SK-N-SH treated with all-trans-retinoic acid at 6 μM for 48 hours (cell line): ENCODE measurements around the gene OR1K1.

ENCODE experiments used
- ATAC-seq: fragments of 200-7000 bp; cut with Tn5 transposase; 3 replicates; pipeline ENCODE4 v1.9.1; 2020; ENCODE audit warnings: mild to moderate bottlenecking, moderate library complexity
- ARNTL ChIP-seq: fragments of 450-650 bp; formaldehyde crosslinking; IDR thresholded peaks from 2 replicates; pipeline ENCODE4 v1.5.0; 2020; ENCODE audit warnings: low read depth, mild to moderate bottlenecking, moderate library complexity, borderline replicate concordance
- BACH2 ChIP-seq: fragments of 250-450 bp; sonication (Bioruptor Pico); IDR thresholded peaks from 2 replicates; pipeline ENCODE4 v1.9.0; 2021; ENCODE audit warnings: mild to moderate bottlenecking, borderline replicate concordance
- CSDC2 ChIP-seq: fragments of 250-450 bp; sonication (Bioruptor Pico); IDR thresholded peaks from 2 replicates; pipeline ENCODE4 v1.5.0; 2020; ENCODE audit warnings: mild to moderate bottlenecking, moderate library complexity
- ESRRG ChIP-seq: fragments of 250-450 bp; sonication (Bioruptor Pico); IDR thresholded peaks from 2 replicates; pipeline ENCODE4 v1.6.1; 2021; ENCODE audit warnings: mild to moderate bottlenecking
- GLIS3 ChIP-seq: fragments of 250-450 bp; sonication (Bioruptor Pico); IDR thresholded peaks from 2 replicates; pipeline ENCODE4 v1.5.0; 2020; ENCODE audit warnings: mild to moderate bottlenecking, moderate library complexity
- PATZ1 ChIP-seq: fragments of 250-450 bp; sonication (Bioruptor Pico); IDR thresholded peaks from 2 replicates; pipeline ENCODE4 v1.8.0; 2020; ENCODE audit warnings: mild to moderate bottlenecking, moderate library complexity, borderline replicate concordance
- PPARA ChIP-seq: fragments of 250-450 bp; sonication (Bioruptor Pico); IDR thresholded peaks from 2 replicates; pipeline ENCODE4 v1.5.0; 2020; ENCODE audit warnings: mild to moderate bottlenecking, borderline replicate concordance
- RARB ChIP-seq: fragments of 250-450 bp; sonication (Bioruptor Pico); IDR thresholded peaks from 2 replicates; pipeline ENCODE4 v1.8.0; 2021; ENCODE audit warnings: mild to moderate bottlenecking, moderate library complexity
- SNAI2 ChIP-seq: fragments of 250-450 bp; sonication (Bioruptor Pico); IDR thresholded peaks from 2 replicates; pipeline ENCODE4 v1.5.0; 2020; ENCODE audit warnings: mild to moderate bottlenecking, moderate library complexity
- TOX ChIP-seq: fragments of 250-450 bp; sonication (Bioruptor Pico); IDR thresholded peaks from 2 replicates; pipeline ENCODE4 v1.8.0; 2021; ENCODE audit warnings: mild to moderate bottlenecking, moderate library complexity, borderline replicate concordance
- ZC3H10 ChIP-seq: fragments of 250-450 bp; sonication (Bioruptor Pico); IDR thresholded peaks from 2 replicates; pipeline ENCODE4 v1.5.1; 2021; ENCODE audit warnings: mild to moderate bottlenecking, moderate library complexity
- ZFP3 ChIP-seq: fragments of 250-450 bp; sonication (Bioruptor Pico); IDR thresholded peaks from 2 replicates; pipeline ENCODE4 v1.5.0; 2020; ENCODE audit warnings: mild to moderate bottlenecking, moderate library complexity
- ZFP30 ChIP-seq: fragments of 450-650 bp; formaldehyde crosslinking; IDR thresholded peaks from 2 replicates; pipeline ENCODE4 v1.5.0; 2022; ENCODE audit warnings: mild to moderate bottlenecking, moderate library complexity
- ZNF565 ChIP-seq: fragments of 450-650 bp; formaldehyde crosslinking; conservative IDR thresholded peaks from 2 replicates; pipeline ENCODE4 v1.5.0; 2020; ENCODE audit warnings: low read depth, mild to moderate bottlenecking, moderate library complexity
- ZNF70 ChIP-seq: fragments of 450-650 bp; formaldehyde crosslinking; IDR thresholded peaks from 2 replicates; pipeline ENCODE4 v1.5.0; 2020; ENCODE audit warnings: mild to moderate bottlenecking, moderate library complexity
- ZNF8 ChIP-seq: fragments of 450-650 bp; formaldehyde crosslinking; IDR thresholded peaks from 2 replicates; pipeline ENCODE4 v1.5.0; 2020; ENCODE audit warnings: mild to moderate bottlenecking, moderate library complexity
- TF ChIP-seq, protein P1 (sequence below): fragments of 250-450 bp; sonication (Bioruptor Pico); IDR thresholded peaks from 2 replicates; pipeline ENCODE4 v1.5.0; 2020; ENCODE audit warnings: mild to moderate bottlenecking, moderate library complexity
- TF ChIP-seq, protein P2 (sequence below): fragments of 250-450 bp; sonication (Bioruptor Pico); IDR thresholded peaks from 2 replicates; pipeline ENCODE4 v1.5.1; 2021; ENCODE audit warnings: mild to moderate bottlenecking, moderate library complexity

The OR1K1 gene

DNA sequence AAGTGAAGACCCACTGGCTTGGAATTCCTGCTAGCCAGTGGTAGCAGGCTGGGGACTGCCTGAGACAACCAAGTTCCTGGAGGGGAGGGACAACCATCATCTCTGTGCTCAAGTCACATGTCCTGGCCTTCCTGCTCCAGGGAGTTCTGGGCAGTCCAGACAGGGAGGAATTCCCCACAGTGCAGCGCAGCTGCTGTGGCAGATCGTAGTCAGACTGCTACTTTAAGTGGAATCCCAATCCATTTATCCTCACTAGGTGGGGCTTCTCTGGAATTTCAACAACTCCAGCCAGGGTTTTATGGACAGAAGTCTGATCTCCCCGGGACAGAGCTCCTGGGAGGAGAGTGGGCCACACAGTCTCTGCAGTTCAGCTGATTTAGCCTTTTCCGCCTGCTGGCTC is 32.1 kb upstream of the OR1K1 start (continued):
- TF ChIP-seq, protein P1, sequence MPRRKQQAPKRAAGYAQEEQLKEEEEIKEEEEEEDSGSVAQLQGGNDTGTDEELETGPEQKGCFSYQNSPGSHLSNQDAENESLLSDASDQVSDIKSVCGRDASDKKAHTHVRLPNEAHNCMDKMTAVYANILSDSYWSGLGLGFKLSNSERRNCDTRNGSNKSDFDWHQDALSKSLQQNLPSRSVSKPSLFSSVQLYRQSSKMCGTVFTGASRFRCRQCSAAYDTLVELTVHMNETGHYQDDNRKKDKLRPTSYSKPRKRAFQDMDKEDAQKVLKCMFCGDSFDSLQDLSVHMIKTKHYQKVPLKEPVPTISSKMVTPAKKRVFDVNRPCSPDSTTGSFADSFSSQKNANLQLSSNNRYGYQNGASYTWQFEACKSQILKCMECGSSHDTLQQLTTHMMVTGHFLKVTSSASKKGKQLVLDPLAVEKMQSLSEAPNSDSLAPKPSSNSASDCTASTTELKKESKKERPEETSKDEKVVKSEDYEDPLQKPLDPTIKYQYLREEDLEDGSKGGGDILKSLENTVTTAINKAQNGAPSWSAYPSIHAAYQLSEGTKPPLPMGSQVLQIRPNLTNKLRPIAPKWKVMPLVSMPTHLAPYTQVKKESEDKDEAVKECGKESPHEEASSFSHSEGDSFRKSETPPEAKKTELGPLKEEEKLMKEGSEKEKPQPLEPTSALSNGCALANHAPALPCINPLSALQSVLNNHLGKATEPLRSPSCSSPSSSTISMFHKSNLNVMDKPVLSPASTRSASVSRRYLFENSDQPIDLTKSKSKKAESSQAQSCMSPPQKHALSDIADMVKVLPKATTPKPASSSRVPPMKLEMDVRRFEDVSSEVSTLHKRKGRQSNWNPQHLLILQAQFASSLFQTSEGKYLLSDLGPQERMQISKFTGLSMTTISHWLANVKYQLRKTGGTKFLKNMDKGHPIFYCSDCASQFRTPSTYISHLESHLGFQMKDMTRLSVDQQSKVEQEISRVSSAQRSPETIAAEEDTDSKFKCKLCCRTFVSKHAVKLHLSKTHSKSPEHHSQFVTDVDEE: no peak
- TF ChIP-seq PPARA (CRISPR knock-in tag): no peak
- TF ChIP-seq, protein P2, sequence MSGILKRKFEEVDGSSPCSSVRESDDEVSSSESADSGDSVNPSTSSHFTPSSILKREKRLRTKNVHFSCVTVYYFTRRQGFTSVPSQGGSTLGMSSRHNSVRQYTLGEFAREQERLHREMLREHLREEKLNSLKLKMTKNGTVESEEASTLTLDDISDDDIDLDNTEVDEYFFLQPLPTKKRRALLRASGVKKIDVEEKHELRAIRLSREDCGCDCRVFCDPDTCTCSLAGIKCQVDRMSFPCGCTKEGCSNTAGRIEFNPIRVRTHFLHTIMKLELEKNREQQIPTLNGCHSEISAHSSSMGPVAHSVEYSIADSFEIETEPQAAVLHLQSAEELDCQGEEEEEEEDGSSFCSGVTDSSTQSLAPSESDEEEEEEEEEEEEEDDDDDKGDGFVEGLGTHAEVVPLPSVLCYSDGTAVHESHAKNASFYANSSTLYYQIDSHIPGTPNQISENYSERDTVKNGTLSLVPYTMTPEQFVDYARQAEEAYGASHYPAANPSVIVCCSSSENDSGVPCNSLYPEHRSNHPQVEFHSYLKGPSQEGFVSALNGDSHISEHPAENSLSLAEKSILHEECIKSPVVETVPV (CRISPR knock-in tag): no peak
- no peak for TF ChIP-seq CSDC2 (CRISPR knock-in tag)
- TF ChIP-seq RARB: no peak
- TF ChIP-seq ZNF565 (CRISPR knock-in tag): no peak

DNA sequence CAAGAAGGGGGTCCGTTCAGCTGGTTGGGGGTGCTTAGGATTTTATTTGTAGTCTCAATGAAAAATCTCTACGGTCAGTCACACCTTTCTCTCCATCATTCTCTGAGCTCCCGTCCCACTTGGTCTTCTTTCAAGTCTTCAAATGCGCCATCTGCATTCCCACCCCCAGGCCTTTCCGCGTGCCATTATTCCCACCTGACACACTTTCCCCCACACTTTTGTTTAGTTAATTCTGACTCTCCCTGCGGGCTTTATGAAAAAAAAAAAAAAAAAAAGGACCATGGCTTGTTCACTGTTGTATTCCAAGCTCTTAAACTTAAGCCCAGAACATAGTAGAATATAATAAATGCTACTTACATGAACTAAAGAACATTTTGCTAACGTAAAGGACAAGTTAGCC is 22.9 kb upstream of the OR1K1 start:
- no peak for ATAC-seq
- TF ChIP-seq ZNF8 (CRISPR knock-in tag) (no peak), PATZ1 (CRISPR knock-in tag) (no peak), ZNF70 (CRISPR knock-in tag) (no peak), TOX (CRISPR knock-in tag) (no peak), GLIS3 (CRISPR knock-in tag) (no peak), ZC3H10 (CRISPR knock-in tag) (no peak), RARB (no peak), ARNTL (CRISPR knock-in tag) (no peak), BACH2 (no peak)
- TF ChIP-seq, protein P1: no peak
- TF ChIP-seq, protein P2 (CRISPR knock-in tag): no peak

DNA sequence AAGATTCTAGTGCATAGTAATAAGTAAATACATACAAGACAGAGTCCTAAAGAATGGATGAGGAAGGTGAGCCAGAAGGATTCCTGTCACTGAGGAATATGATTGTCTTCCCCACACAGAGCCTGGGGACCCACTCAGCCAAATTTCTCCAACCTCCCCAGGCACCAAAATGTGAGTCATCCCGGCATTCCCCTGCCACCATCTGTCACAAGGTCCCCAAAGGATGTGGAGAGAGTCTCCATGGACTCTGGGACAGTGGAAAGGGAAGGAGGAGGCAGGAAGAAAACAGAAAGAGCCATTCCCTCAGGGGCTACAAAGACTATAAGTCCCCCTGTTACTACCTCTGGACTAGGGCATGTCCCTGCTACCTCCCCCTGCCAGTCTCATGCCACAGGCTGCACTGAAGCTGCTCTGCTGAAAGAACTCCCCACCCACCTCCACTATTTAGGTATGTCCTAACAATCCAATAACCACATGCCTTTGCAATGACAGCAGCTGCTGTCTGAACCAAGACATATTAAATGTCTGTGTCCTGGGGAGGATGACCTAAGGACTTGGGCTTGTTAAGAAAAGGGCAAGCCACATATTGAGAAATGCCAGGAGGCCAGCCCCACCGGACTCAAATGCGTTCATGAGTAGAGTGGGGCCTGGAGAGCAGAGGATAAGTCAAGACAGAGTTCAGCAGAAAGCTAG is 21.8 kb upstream of the OR1K1 start:
- peak; percentile 47 for ATAC-seq
- TF ChIP-seq RARB (no peak), GLIS3 (CRISPR knock-in tag) (no peak), ZNF565 (CRISPR knock-in tag) (no peak), ZFP3 (no peak), SNAI2 (CRISPR knock-in tag) (no peak), ARNTL (CRISPR knock-in tag) (no peak), BACH2 (no peak), CSDC2 (CRISPR knock-in tag) (no peak), ZNF8 (CRISPR knock-in tag) (no peak), ESRRG (CRISPR knock-in tag) (no peak), TOX (CRISPR knock-in tag) (no peak), ZFP30 (CRISPR knock-in tag) (no peak), ZNF70 (CRISPR knock-in tag) (no peak)
